ENCODE results near the gene RSBN1L.
"Not testable (repeated sequence)": the region's sequence is repeated elsewhere in the genome, so short reads cannot be mapped to it uniquely, and the experiment has no call there.

GRCh38 chr7:77703669-77704068 lies 7.4 kb downstream of the RSBN1L start:
- not testable (repeated sequence) for TF ChIP-seq CTCF (IDR thresholded peaks at IDR 0.05); TCF7L2 (IDR thresholded peaks at IDR 0.05; ENCODE audit: low read depth, low read length); POLR2AphosphoS5 (IDR thresholded peaks at IDR 0.05; ENCODE audit: low read depth, low read length); SIN3A (IDR thresholded peaks at IDR 0.05; ENCODE audit: borderline replicate concordance, insufficient read depth, low read depth, low read length)
- TF ChIP-seq, protein P1, sequence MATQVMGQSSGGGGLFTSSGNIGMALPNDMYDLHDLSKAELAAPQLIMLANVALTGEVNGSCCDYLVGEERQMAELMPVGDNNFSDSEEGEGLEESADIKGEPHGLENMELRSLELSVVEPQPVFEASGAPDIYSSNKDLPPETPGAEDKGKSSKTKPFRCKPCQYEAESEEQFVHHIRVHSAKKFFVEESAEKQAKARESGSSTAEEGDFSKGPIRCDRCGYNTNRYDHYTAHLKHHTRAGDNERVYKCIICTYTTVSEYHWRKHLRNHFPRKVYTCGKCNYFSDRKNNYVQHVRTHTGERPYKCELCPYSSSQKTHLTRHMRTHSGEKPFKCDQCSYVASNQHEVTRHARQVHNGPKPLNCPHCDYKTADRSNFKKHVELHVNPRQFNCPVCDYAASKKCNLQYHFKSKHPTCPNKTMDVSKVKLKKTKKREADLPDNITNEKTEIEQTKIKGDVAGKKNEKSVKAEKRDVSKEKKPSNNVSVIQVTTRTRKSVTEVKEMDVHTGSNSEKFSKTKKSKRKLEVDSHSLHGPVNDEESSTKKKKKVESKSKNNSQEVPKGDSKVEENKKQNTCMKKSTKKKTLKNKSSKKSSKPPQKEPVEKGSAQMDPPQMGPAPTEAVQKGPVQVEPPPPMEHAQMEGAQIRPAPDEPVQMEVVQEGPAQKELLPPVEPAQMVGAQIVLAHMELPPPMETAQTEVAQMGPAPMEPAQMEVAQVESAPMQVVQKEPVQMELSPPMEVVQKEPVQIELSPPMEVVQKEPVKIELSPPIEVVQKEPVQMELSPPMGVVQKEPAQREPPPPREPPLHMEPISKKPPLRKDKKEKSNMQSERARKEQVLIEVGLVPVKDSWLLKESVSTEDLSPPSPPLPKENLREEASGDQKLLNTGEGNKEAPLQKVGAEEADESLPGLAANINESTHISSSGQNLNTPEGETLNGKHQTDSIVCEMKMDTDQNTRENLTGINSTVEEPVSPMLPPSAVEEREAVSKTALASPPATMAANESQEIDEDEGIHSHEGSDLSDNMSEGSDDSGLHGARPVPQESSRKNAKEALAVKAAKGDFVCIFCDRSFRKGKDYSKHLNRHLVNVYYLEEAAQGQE (IDR thresholded peaks at IDR 0.05; ENCODE audit: insufficient read depth in 1 of 2, low read depth in 2 of 2, low read length in 1 of 2) = not testable (repeated sequence)

All from Panc1 (cell line).